ENCODE measurements around the gene L1CAM. TPM values are rescaled to one million over a fixed set of nuclear protein-coding genes. Genes with fewer than 3 reads are reported as not detected.
A peak's percentile ranks its signal among the peaks of the same experiment; 100 is the strongest.

Gene L1CAM
- polyA plus RNA-seq, 3 donors, result 0.55 TPM; not detected in 2

DNA sequence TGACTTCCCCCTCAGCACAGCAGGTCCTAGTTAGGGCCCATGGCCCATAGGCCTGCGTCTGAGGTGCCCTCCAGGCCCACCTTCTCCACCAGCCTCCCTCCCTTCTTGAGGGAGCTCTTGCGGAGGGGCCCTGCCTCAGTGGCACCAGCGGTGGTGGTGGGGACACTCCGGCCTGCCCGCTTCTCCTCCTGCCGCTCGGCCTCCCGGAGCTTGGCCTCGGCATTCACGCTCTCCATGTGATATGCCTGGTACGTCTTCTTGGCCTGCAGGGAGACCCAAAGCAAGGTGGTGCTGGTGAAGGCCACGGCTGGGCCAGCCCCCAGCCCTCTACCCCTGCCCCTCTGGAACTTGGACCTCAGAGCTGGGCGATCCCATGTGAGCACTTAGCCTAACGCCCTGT is 34.6 kb upstream of the L1CAM start:
- H3K4me1 Mint-ChIP-seq, result peaks cover 27% of the 10 kb centered on the region
- H4K20me1 ChIP-seq (ENCODE audit: insufficient read depth, low read length), result peaks cover 95% of the 10 kb centered on the region
- no peak overlapping the region for H2AFZ ChIP-seq (ENCODE audit: insufficient read depth, low read depth, low read length, poor library complexity, severe bottlenecking)
- peaks cover 35 to 57% of the 10 kb centered on the region in 2 donors for H3K36me3 Mint-ChIP-seq
- H3K27ac ChIP-seq (ENCODE audit: low read depth in 1 of 2, low read length in 2 of 2), result no peak overlapping the region
- H3K9me3 ChIP-seq (replicated peaks in 1 of 2; ENCODE audit: control insufficient read depth in 1 of 2, insufficient read depth in 1 of 2, low read length in 2 of 2), result no peaks in the 10 kb centered on the region
- H3K27ac Mint-ChIP-seq, result peak overlapping the region in 1 of 7 donors; percentile 57
- peaks cover 0 to 57% (median 0%) of the 10 kb centered on the region in 3 donors for H3K27me3 Mint-ChIP-seq (ENCODE audit: low read depth in 3 of 3)
- peaks cover 0 to 3% (median 0%) of the 10 kb centered on the region in 7 donors for H3K9me3 Mint-ChIP-seq
- peaks cover 65% of the 10 kb centered on the region for H3K79me2 ChIP-seq (ENCODE audit: insufficient read depth, low read length)
- H3K4me2 ChIP-seq (replicated peaks; ENCODE audit: extremely low read depth, low read length, poor library complexity, severe bottlenecking), result no peak overlapping the region
- TF ChIP-seq CTCF (IDR thresholded peaks at IDR 0.05), result no peak
- no peak for DNase-seq
- H3K36me3 ChIP-seq (replicated peaks in 1 of 2; ENCODE audit: control insufficient read depth in 1 of 2, insufficient read depth in 2 of 2, low read length in 2 of 2), result peaks cover 45 to 54% of the 10 kb centered on the region in 2 donors
- intact Hi-C loops (cut with micrococcal nuclease), result loop anchor here (10.0 kb wide), 2 partner anchors 126 to 156 kb away; partner anchors contain the start of genes IDH3G (in 1 of the 2), PLXNB3 (in 1 of the 2) and SSR4 (in 1 of the 2)
- no peak overlapping the region for H3K4me3 Mint-ChIP-seq
- H3K27me3 ChIP-seq (ENCODE audit: control insufficient read depth in 2 of 2, insufficient read depth in 2 of 2, low read length in 2 of 2), result no peaks in the 10 kb centered on the region
- no peak overlapping the region for H3K4me3 ChIP-seq (replicated peaks in 1 of 3; ENCODE audit: low read depth in 2 of 3, low read length in 3 of 3)
- 92% methylated on average over 5 of the region's 14 CpGs for WGBS (ENCODE audit: insufficient coverage)
- H3K4me1 ChIP-seq (ENCODE audit: control insufficient read depth in 1 of 2, insufficient read depth in 2 of 2, low read length in 2 of 2), result peaks cover 28 to 40% of the 10 kb centered on the region in 2 donors
- H3K9ac ChIP-seq (ENCODE audit: insufficient read depth, low read length, poor library complexity, severe bottlenecking), result no peak overlapping the region

DNA sequence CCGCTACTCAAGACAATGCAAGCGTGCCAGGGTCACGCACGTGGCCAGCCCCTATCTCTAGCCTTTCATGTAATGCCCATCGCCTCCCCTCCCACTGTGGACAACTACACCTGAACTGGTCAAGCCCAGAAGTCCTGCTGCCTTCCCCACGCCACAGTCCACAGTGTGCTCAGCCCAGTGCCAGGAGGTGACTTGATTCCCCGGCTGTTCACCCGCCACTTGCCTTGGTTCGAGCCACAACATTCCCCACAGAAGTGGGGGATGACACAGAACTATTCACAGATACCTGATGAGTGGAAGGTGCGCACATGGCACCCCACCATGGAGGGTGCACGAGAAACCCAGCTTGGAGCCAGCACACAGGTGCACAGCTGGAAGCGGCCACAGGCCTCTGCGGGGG is 33.3 kb upstream of the L1CAM start:
- peaks cover 23% of the 10 kb centered on the region for H3K4me1 Mint-ChIP-seq
- no peak overlapping the region for H3K9ac ChIP-seq (ENCODE audit: insufficient read depth, low read length, poor library complexity, severe bottlenecking)
- no peak for TF ChIP-seq CTCF (IDR thresholded peaks at IDR 0.05)
- peaks cover 39 to 67% of the 10 kb centered on the region in 2 donors for H3K36me3 Mint-ChIP-seq
- peaks cover 22 to 28% of the 10 kb centered on the region in 2 donors for H3K4me1 ChIP-seq (ENCODE audit: control insufficient read depth in 1 of 2, insufficient read depth in 2 of 2, low read length in 2 of 2)
- H3K27me3 Mint-ChIP-seq (ENCODE audit: low read depth in 3 of 3), result peaks cover 0 to 64% (median 0%) of the 10 kb centered on the region in 3 donors
- H3K36me3 ChIP-seq (replicated peaks in 1 of 2; ENCODE audit: control insufficient read depth in 1 of 2, insufficient read depth in 2 of 2, low read length in 2 of 2), result peaks cover 52 to 61% of the 10 kb centered on the region in 2 donors
- DNase-seq, result no peak
- H3K9me3 Mint-ChIP-seq, result peaks cover 0 to 3% (median 0%) of the 10 kb centered on the region in 7 donors
- H3K79me2 ChIP-seq (ENCODE audit: insufficient read depth, low read length), result peaks cover 52% of the 10 kb centered on the region
- H3K4me2 ChIP-seq (replicated peaks; ENCODE audit: extremely low read depth, low read length, poor library complexity, severe bottlenecking), result no peak overlapping the region
- H3K27ac ChIP-seq (ENCODE audit: low read depth in 1 of 2, low read length in 2 of 2), result no peak overlapping the region
- H3K27me3 ChIP-seq (ENCODE audit: control insufficient read depth in 2 of 2, insufficient read depth in 2 of 2, low read length in 2 of 2), result no peaks in the 10 kb centered on the region
- no peaks in the 10 kb centered on the region for H3K9me3 ChIP-seq (replicated peaks in 1 of 2; ENCODE audit: control insufficient read depth in 1 of 2, insufficient read depth in 1 of 2, low read length in 2 of 2)
- peaks cover 94% of the 10 kb centered on the region for H4K20me1 ChIP-seq (ENCODE audit: insufficient read depth, low read length)
- no peak overlapping the region for H3K4me3 Mint-ChIP-seq
- no peak overlapping the region for H2AFZ ChIP-seq (ENCODE audit: insufficient read depth, low read depth, low read length, poor library complexity, severe bottlenecking)
- 100% methylated on average over 4 of the region's 13 CpGs for WGBS (ENCODE audit: insufficient coverage)
- no peak overlapping the region for H3K4me3 ChIP-seq (replicated peaks in 1 of 3; ENCODE audit: low read depth in 2 of 3, low read length in 3 of 3)
- peak overlapping the region in 3 of 7 donors; percentile 10 to 44 (median 23) for H3K27ac Mint-ChIP-seq
- intact Hi-C loops (cut with micrococcal nuclease), result loop anchor here in 1 of 2 donors (5.0 kb wide), 1 partner anchor 33 kb away; no protein-coding TSS in a partner anchor

Measured in CD14-positive monocyte (primary cell).